ENCODE measurements around the gene CCDC116.
"Not testable (repeated sequence)": the region's sequence is repeated elsewhere in the genome, so short reads cannot be mapped to it uniquely, and the experiment has no call there.

CCDC116 gene

GRCh38 chr22:21590809-21591641, 41.5 kb upstream of the CCDC116 start:
- no peak overlapping the region for H3K4me3 ChIP-seq (ENCODE audit: low read depth, low read length)
- no peak for DNase-seq (ENCODE audit: low read depth)
- no peak for TF ChIP-seq CTCF (IDR thresholded peaks at IDR 0.05; ENCODE audit: control insufficient read depth, extremely low read depth, insufficient read depth)

GRCh38 chr22:21591695-21592094, 40.9 kb upstream of the CCDC116 start:
- TF ChIP-seq CTCF (IDR thresholded peaks at IDR 0.05; ENCODE audit: control insufficient read depth, extremely low read depth, insufficient read depth): no peak
- H3K4me3 ChIP-seq (ENCODE audit: low read depth, low read length): no peak overlapping the region
- DNase-seq (ENCODE audit: low read depth): no peak

- no peak for TF ChIP-seq CTCF (IDR thresholded peaks at IDR 0.05; ENCODE audit: control insufficient read depth, extremely low read depth, insufficient read depth)
- DNase-seq (ENCODE audit: low read depth): no peak
- no peak overlapping the region for H3K4me3 ChIP-seq (ENCODE audit: low read depth, low read length)
Measured at GRCh38 chr22:21592422-21592821, 40.1 kb upstream of the CCDC116 start.

GRCh38 chr22:21593406-21594232, 38.9 kb upstream of the CCDC116 start:
- no peak for DNase-seq (ENCODE audit: low read depth)
- H3K4me3 ChIP-seq (ENCODE audit: low read depth, low read length): no peak overlapping the region
- TF ChIP-seq CTCF (IDR thresholded peaks at IDR 0.05; ENCODE audit: control insufficient read depth, extremely low read depth, insufficient read depth): peak; percentile 23

- TF ChIP-seq CTCF (IDR thresholded peaks at IDR 0.05; ENCODE audit: control insufficient read depth, extremely low read depth, insufficient read depth): no peak
- DNase-seq (ENCODE audit: low read depth): no peak
Measured at GRCh38 chr22:21594865-21595452, 37.6 kb upstream of the CCDC116 start.

GRCh38 chr22:21596356-21597135, 36.0 kb upstream of the CCDC116 start:
- DNase-seq (ENCODE audit: low read depth); H3K4me3 ChIP-seq (ENCODE audit: low read depth, low read length): not testable (repeated sequence)

More at GRCh38 chr22:21594865-21595452, 37.6 kb upstream of the CCDC116 start:
- H3K4me3 ChIP-seq (ENCODE audit: low read depth, low read length): no peak overlapping the region
